Naive B cell (primary cell): ENCODE data around the gene NYNRIN. TPM values are rescaled to one million over a fixed set of nuclear protein-coding genes. Genes with fewer than 3 reads are reported as not detected.

ENCODE experiments used
- ATAC-seq, 2 donors: fragments of 150-1000 bp; cut with Tn5 transposase; 2 replicates each; pipeline ENCODE4 v1.10.0; 2021; ENCODE audit warnings: low read depth in 2 of 2, mild to moderate bottlenecking in 2 of 2, moderate library complexity in 2 of 2
- DNase-seq: peaks from one replicate; pipeline ENCODE4 v3.0.0; 2022
- H3K27ac Mint-ChIP-seq, 6 donors: one replicate each; pipeline ENCODE4 v1.8.0; 2020 to 2022; ENCODE audit warnings: mild to moderate bottlenecking in 6 of 6, mixed read lengths in 6 of 6, moderate library complexity in 5 of 6, inconsistent platforms in 2 of 6
- H3K27me3 Mint-ChIP-seq, 3 donors: one replicate each; pipeline ENCODE4 v1.8.0; 2021 to 2022; ENCODE audit warnings: mixed read lengths in 3 of 3, mild to moderate bottlenecking in 1 of 3
- H3K36me3 Mint-ChIP-seq, 2 donors: one replicate each; pipeline ENCODE4 v1.8.0; 2020 to 2022; ENCODE audit warnings: mixed read lengths in 2 of 2, inconsistent platforms in 1 of 2, mild to moderate bottlenecking in 1 of 2
- H3K4me1 Mint-ChIP-seq, 3 donors: one replicate each; pipeline ENCODE4 v1.8.0; 2020 to 2022; ENCODE audit warnings: mixed read lengths in 3 of 3, inconsistent platforms in 1 of 3, mild to moderate bottlenecking in 1 of 3, moderate library complexity in 1 of 3
- H3K4me3 Mint-ChIP-seq, 8 donors: one replicate each; pipeline ENCODE4 v1.8.0; 2020 to 2022; ENCODE audit warnings: mild to moderate bottlenecking in 8 of 8, mixed read lengths in 8 of 8, moderate library complexity in 8 of 8, inconsistent platforms in 2 of 8
- H3K9me3 Mint-ChIP-seq, 7 donors: one replicate each; pipeline ENCODE4 v1.8.0; 2020 to 2022; ENCODE audit warnings: mixed read lengths in 7 of 7, mild to moderate bottlenecking in 5 of 7, inconsistent platforms in 2 of 7, moderate library complexity in 1 of 7
- polyA plus RNA-seq, 6 donors: library from polyadenylated mRNA; unstranded; fragments of 300-500 nt; fragmentation: Illumina TruSeq; gene quantifications; one replicate each; pipeline ENCODE4 v1.2.3, GENCODE V29; 2021; ENCODE audit warnings: low read depth in 6 of 6

NYNRIN gene
- polyA plus RNA-seq, 6 donors from 2014 or later, result 0.05 to 0.14 TPM; not detected in 4

- peaks cover 19 to 54% (median 53%) of the 10 kb centered on the region in 3 donors for H3K27me3 Mint-ChIP-seq
- peak overlapping the region in 1 of 8 donors; percentile 23 for H3K4me3 Mint-ChIP-seq
- no peak for ATAC-seq
- no peak for DNase-seq
- H3K27ac Mint-ChIP-seq, result peak overlapping the region in 2 of 6 donors; percentile 59 to 69
- no peaks in the 10 kb centered on the region for H3K9me3 Mint-ChIP-seq
- H3K36me3 Mint-ChIP-seq, result peaks cover 0 to 6% of the 10 kb centered on the region in 2 donors
- H3K4me1 Mint-ChIP-seq, result peaks cover 10 to 13% (median 12%) of the 10 kb centered on the region in 3 donors
These were observed 3.3 kb downstream of the NYNRIN start for GRCh38 chr14:24401810-24402702.

GRCh38 chr14:24403294-24403998, 4.6 kb downstream of the NYNRIN start:
- DNase-seq (no peak), ATAC-seq (no peak)
- Mint-ChIP-seq H3K36me3 (peaks cover 0 to 6% of the 10 kb centered on the region in 2 donors), H3K9me3 (no peaks in the 10 kb centered on the region), H3K4me1 (peaks cover 10 to 13% (median 12%) of the 10 kb centered on the region in 3 donors), H3K27me3 (peaks cover 19 to 59% (median 55%) of the 10 kb centered on the region in 3 donors), H3K27ac (peak overlapping the region in 1 of 6 donors; percentile 64), H3K4me3 (no peak overlapping the region)

GRCh38 chr14:24404814-24405213, 6.0 kb downstream of the NYNRIN start:
- peak overlapping the region in 1 of 6 donors; percentile 2 for H3K27ac Mint-ChIP-seq
- H3K4me3 Mint-ChIP-seq, result no peak overlapping the region
- DNase-seq, result no peak
- peaks cover 0 to 6% of the 10 kb centered on the region in 2 donors for H3K36me3 Mint-ChIP-seq
- H3K27me3 Mint-ChIP-seq, result peaks cover 19 to 52% (median 49%) of the 10 kb centered on the region in 3 donors
- H3K9me3 Mint-ChIP-seq, result no peaks in the 10 kb centered on the region
- no peak for ATAC-seq
- peaks cover 4 to 6% (median 4%) of the 10 kb centered on the region in 3 donors for H3K4me1 Mint-ChIP-seq

- no peaks in the 10 kb centered on the region for H3K9me3 Mint-ChIP-seq
- ATAC-seq, result no peak
- no peaks in the 10 kb centered on the region for H3K4me1 Mint-ChIP-seq
- DNase-seq, result no peak
- H3K27ac Mint-ChIP-seq, result peak overlapping the region in 1 of 6 donors; percentile 82
- H3K36me3 Mint-ChIP-seq, result peaks cover 0 to 3% of the 10 kb centered on the region in 2 donors
- peak overlapping the region in 1 of 8 donors; percentile 59 for H3K4me3 Mint-ChIP-seq
- H3K27me3 Mint-ChIP-seq, result peaks cover 12 to 41% (median 40%) of the 10 kb centered on the region in 3 donors
These were observed 7.6 kb downstream of the NYNRIN start for GRCh38 chr14:24406416-24406815.

GRCh38 chr14:24407608-24408325, 9.0 kb downstream of the NYNRIN start:
- Mint-ChIP-seq H3K4me3 (peak overlapping the region in 1 of 8 donors; percentile 9), H3K27me3 (peaks cover 8 to 31% (median 30%) of the 10 kb centered on the region in 3 donors), H3K36me3 (no peaks in the 10 kb centered on the region), H3K27ac (peak overlapping the region in 1 of 6 donors; percentile 33), H3K4me1 (no peaks in the 10 kb centered on the region), H3K9me3 (no peaks in the 10 kb centered on the region)
- no peak for ATAC-seq
- DNase-seq, result no peak

GRCh38 chr14:24408764-24409163, 10.0 kb downstream of the NYNRIN start:
- H3K4me3 Mint-ChIP-seq, result no peak overlapping the region

GRCh38 chr14:24409192-24409591, 10.4 kb downstream of the NYNRIN start:
- no peaks in the 10 kb centered on the region for H3K4me1 Mint-ChIP-seq
- DNase-seq, result no peak
- no peak overlapping the region for H3K27ac Mint-ChIP-seq
- ATAC-seq, result no peak
- no peaks in the 10 kb centered on the region for H3K36me3 Mint-ChIP-seq
- no peaks in the 10 kb centered on the region for H3K9me3 Mint-ChIP-seq
- no peak overlapping the region for H3K4me3 Mint-ChIP-seq
- peaks cover 12 to 24% (median 15%) of the 10 kb centered on the region in 3 donors for H3K27me3 Mint-ChIP-seq

More at GRCh38 chr14:24408764-24409163, 10.0 kb downstream of the NYNRIN start:
- Mint-ChIP-seq H3K4me1 (no peaks in the 10 kb centered on the region), H3K9me3 (no peaks in the 10 kb centered on the region), H3K27ac (no peak overlapping the region), H3K27me3 (peaks cover 12 to 28% (median 20%) of the 10 kb centered on the region in 3 donors), H3K36me3 (no peaks in the 10 kb centered on the region)
- ATAC-seq (no peak), DNase-seq (no peak)

GRCh38 chr14:24409956-24410355, 11.2 kb downstream of the NYNRIN start:
- Mint-ChIP-seq H3K36me3 (no peaks in the 10 kb centered on the region), H3K4me1 (no peaks in the 10 kb centered on the region), H3K9me3 (no peaks in the 10 kb centered on the region), H3K4me3 (no peak overlapping the region), H3K27ac (peak overlapping the region in 1 of 6 donors; percentile 37), H3K27me3 (peaks cover 5 to 18% (median 11%) of the 10 kb centered on the region in 3 donors)
- no peak for DNase-seq
- no peak for ATAC-seq

GRCh38 chr14:24411443-24412389, 12.9 kb downstream of the NYNRIN start:
- Mint-ChIP-seq H3K27me3 (peaks cover 4 to 19% (median 6%) of the 10 kb centered on the region in 3 donors), H3K27ac (peak overlapping the region in 1 of 6 donors; percentile 52), H3K4me3 (peak overlapping the region in 1 of 8 donors; percentile 63), H3K4me1 (no peaks in the 10 kb centered on the region), H3K36me3 (no peaks in the 10 kb centered on the region), H3K9me3 (no peaks in the 10 kb centered on the region)
- DNase-seq (no peak), ATAC-seq (peak; percentile 54 to 65)

GRCh38 chr14:24414077-24414476, 15.3 kb downstream of the NYNRIN start:
- no peak overlapping the region for H3K27ac Mint-ChIP-seq
- H3K36me3 Mint-ChIP-seq, result no peaks in the 10 kb centered on the region
- ATAC-seq (no peak), DNase-seq (no peak)
- peaks cover 0 to 3% (median 0%) of the 10 kb centered on the region in 3 donors for H3K4me1 Mint-ChIP-seq
- peaks cover 7 to 26% (median 15%) of the 10 kb centered on the region in 3 donors for H3K27me3 Mint-ChIP-seq
- H3K4me3 Mint-ChIP-seq, result no peak overlapping the region
- no peaks in the 10 kb centered on the region for H3K9me3 Mint-ChIP-seq

GRCh38 chr14:24414732-24415420, 16.1 kb downstream of the NYNRIN start:
- H3K27ac Mint-ChIP-seq, result peak overlapping the region in 1 of 6 donors; percentile 57
- ATAC-seq (no peak), DNase-seq (no peak)
- peaks cover 8 to 34% (median 23%) of the 10 kb centered on the region in 3 donors for H3K27me3 Mint-ChIP-seq
- no peaks in the 10 kb centered on the region for H3K36me3 Mint-ChIP-seq
- no peaks in the 10 kb centered on the region for H3K9me3 Mint-ChIP-seq
- peaks cover 0 to 3% (median 0%) of the 10 kb centered on the region in 3 donors for H3K4me1 Mint-ChIP-seq
- no peak overlapping the region for H3K4me3 Mint-ChIP-seq
